Ishikawa (cell line): ENCODE data around the gene ABCF2.

ENCODE experiments used
- CEBPB ChIP-seq: IDR thresholded peaks from 2 replicates; pipeline ENCODE4 v1.6.1; 2012
- CREB1 ChIP-seq: IDR thresholded peaks from 2 replicates; pipeline ENCODE4 v1.6.1; 2012; ENCODE audit warnings: low read depth
- EP300 ChIP-seq: IDR thresholded peaks from 2 replicates; pipeline ENCODE4 v1.6.1; 2012; ENCODE audit warnings: borderline replicate concordance
- RAD21 ChIP-seq: IDR thresholded peaks from 2 replicates; pipeline ENCODE4 v1.6.1; 2012; ENCODE audit warnings: low read depth
- REST ChIP-seq: IDR thresholded peaks from 2 replicates; pipeline ENCODE4 v1.6.1; 2012; ENCODE audit warnings: low read depth, mild to moderate bottlenecking
- TAF1 ChIP-seq: IDR thresholded peaks from 2 replicates; pipeline ENCODE4 v1.6.1; 2012; ENCODE audit warnings: low read depth, mild to moderate bottlenecking
- TCF12 ChIP-seq: IDR thresholded peaks from 2 replicates; pipeline ENCODE4 v1.6.1; 2012; ENCODE audit warnings: low read depth
- USF1 ChIP-seq: IDR thresholded peaks from 2 replicates; pipeline ENCODE4 v1.6.1; 2012

GRCh38 chr7:151178236-151178635 lies 48.8 kb downstream of the ABCF2 start:
- TF ChIP-seq EP300 = no peak
- TF ChIP-seq CEBPB = no peak
- TF ChIP-seq RAD21 = no peak
- no peak for TF ChIP-seq CREB1
- TF ChIP-seq REST = no peak
- TF ChIP-seq TCF12 = no peak
- no peak for TF ChIP-seq TAF1
- no peak for TF ChIP-seq USF1
